GM19468 (cell line): Measurements from ENCODE around the gene CHRM5.

Experiments
- ATAC-seq: cut with Tn5 transposase; IDR thresholded peaks from one replicate; pipeline ENCODE4 v1.9.1; 2021; ENCODE audit warnings: mild to moderate bottlenecking, moderate library complexity, moderate number of reproducible peaks; ENCODE audit not compliant: unreplicated experiment; ENCODE audit errors: extremely low read depth

The CHRM5 gene

GRCh38 chr15:33968224-33968623 is at the start of gene CHRM5:
Gene CHRM5, plus strand, starts transcription at chr15:33968497. Its CDS starts 94,221 bp downstream, at chr15:34062718.
- ATAC-seq, result no peak

GRCh38 chr15:33923446-33923845 is 44.9 kb upstream of the CHRM5 start:
- ATAC-seq, result no peak

GRCh38 chr15:33926260-33926659 is 42.0 kb upstream of the CHRM5 start:
- ATAC-seq, result no peak

GRCh38 chr15:33932734-33933133 is 35.6 kb upstream of the CHRM5 start:
- no peak for ATAC-seq

- ATAC-seq, result no peak
Measured at GRCh38 chr15:33934396-33934795, 33.9 kb upstream of the CHRM5 start.

GRCh38 chr15:33934921-33935320 is 33.4 kb upstream of the CHRM5 start:
- ATAC-seq, result no peak

- ATAC-seq, result peak; percentile 60
Measured at GRCh38 chr15:33941279-33942063, 26.8 kb upstream of the CHRM5 start.

GRCh38 chr15:33946152-33946551 is 22.1 kb upstream of the CHRM5 start:
- no peak for ATAC-seq

GRCh38 chr15:33955945-33956344 is 12.4 kb upstream of the CHRM5 start:
- no peak for ATAC-seq

- no peak for ATAC-seq
Measured at GRCh38 chr15:33956397-33956796, 11.9 kb upstream of the CHRM5 start.

GRCh38 chr15:33959844-33960548 is 8.3 kb upstream of the CHRM5 start:
- no peak for ATAC-seq

GRCh38 chr15:33960549-33960935 is 7.8 kb upstream of the CHRM5 start:
- no peak for ATAC-seq

GRCh38 chr15:33963831-33964664 is 4.2 kb upstream of the CHRM5 start:
- no peak for ATAC-seq

GRCh38 chr15:33964665-33965040 is 3.6 kb upstream of the CHRM5 start:
- no peak for ATAC-seq

- no peak for ATAC-seq
Measured at GRCh38 chr15:33968821-33969220, 524 bp downstream of the CHRM5 start.

GRCh38 chr15:33971811-33972210 is 3.5 kb downstream of the CHRM5 start:
- ATAC-seq, result no peak

GRCh38 chr15:33975022-33975565 is 6.8 kb downstream of the CHRM5 start:
- no peak for ATAC-seq

GRCh38 chr15:33980159-33980558 is 11.9 kb downstream of the CHRM5 start:
- no peak for ATAC-seq

GRCh38 chr15:33982516-33982915 is 14.2 kb downstream of the CHRM5 start:
- no peak for ATAC-seq

GRCh38 chr15:33985287-33985686 is 17.0 kb downstream of the CHRM5 start:
- ATAC-seq, result no peak

- no peak for ATAC-seq
Measured at GRCh38 chr15:33985751-33986150, 17.5 kb downstream of the CHRM5 start.
